HepG2 (cell line): Measurements from ENCODE around the gene RRAD. TPM values are rescaled to one million over a fixed set of nuclear protein-coding genes. Genes with fewer than 3 reads are reported as not detected.

Source experiments
- CHD4 ChIP-seq: fragments of 200-600 bp; sonication (generic); IDR thresholded peaks from 2 replicates; pipeline ENCODE4 v1.7.0; 2017; ENCODE audit warnings: mild to moderate bottlenecking, low read length, borderline replicate concordance
- E2F2 ChIP-seq: sonication (generic); formaldehyde crosslinking; IDR thresholded peaks from 2 replicates; pipeline ENCODE4 v1.4.0; 2020; ENCODE audit warnings: missing genetic modification reagents, borderline replicate concordance
- FLYWCH1 ChIP-seq: sonication (generic); formaldehyde crosslinking; IDR thresholded peaks from 2 replicates; pipeline ENCODE4 v1.8.1; 2023; ENCODE audit warnings: mild to moderate bottlenecking, missing genetic modification reagents
- GPN1 ChIP-seq: sonication (generic); formaldehyde crosslinking; IDR thresholded peaks from 2 replicates; pipeline ENCODE4 v1.5.1; 2020; ENCODE audit warnings: missing genetic modification reagents, borderline replicate concordance
- MNT ChIP-seq: fragments of 450-650 bp; IDR thresholded peaks from 2 replicates; pipeline ENCODE4 v1.6.1; 2016
- NCOA5 ChIP-seq: sonication (generic); formaldehyde crosslinking; IDR thresholded peaks from 2 replicates; pipeline ENCODE4 v1.4.0; 2020; ENCODE audit warnings: missing genetic modification reagents
- NFE2L1 ChIP-seq: sonication (generic); formaldehyde crosslinking; IDR thresholded peaks from 2 replicates; pipeline ENCODE4 v1.4.0; 2020; ENCODE audit warnings: missing genetic modification reagents, mild to moderate bottlenecking, borderline replicate concordance
- NR0B2 ChIP-seq: sonication (generic); formaldehyde crosslinking; IDR thresholded peaks from 2 replicates; pipeline ENCODE4 v1.4.0; 2020; ENCODE audit warnings: mild to moderate bottlenecking, missing genetic modification reagents
- PTBP1 ChIP-seq: fragments of 200-400 bp; formaldehyde crosslinking; IDR thresholded peaks from 2 replicates; pipeline ENCODE4 v1.6.1; 2018; ENCODE audit warnings: low read length, low read depth; ENCODE audit not compliant: poor library complexity, severe bottlenecking
- RARA ChIP-seq: IDR thresholded peaks from 2 replicates; pipeline ENCODE4 v1.6.1; 2016; ENCODE audit warnings: missing genetic modification reagents, missing compliant biosample characterization
- RFX5 ChIP-seq: IDR thresholded peaks from 2 replicates; pipeline ENCODE4 v1.6.1; 2011; ENCODE audit warnings: low read depth, low read length, improper control_type of control experiment
- SAFB2 ChIP-seq: sonication (generic); formaldehyde crosslinking; IDR thresholded peaks from 2 replicates; pipeline ENCODE4 v1.5.1; 2020; ENCODE audit warnings: missing genetic modification reagents, low read depth, mild to moderate bottlenecking, borderline replicate concordance
- SOX6 ChIP-seq, 2 experiments: fragments of 450-650 bp in 1 of 2; sonication (generic) in 1 of 2; formaldehyde crosslinking in 1 of 2; IDR thresholded peaks; 2 replicates each; pipeline versions ENCODE4 v1.4.0 to v1.6.1; 2017 to 2020; ENCODE audit warnings: antibody characterized with exemption in 1 of 2, mild to moderate bottlenecking in 1 of 2, missing genetic modification reagents in 1 of 2
- SP1 ChIP-seq, 2 experiments: fragments of 450-650 bp in 1 of 2; sonication (generic) in 1 of 2; formaldehyde crosslinking in 1 of 2; IDR thresholded peaks; 2 replicates each; pipeline versions ENCODE4 v1.4.0 to v1.6.1; 2016 to 2020; ENCODE audit warnings: missing genetic modification reagents in 1 of 2
- STAG1 ChIP-seq: sonication (generic); formaldehyde crosslinking; IDR thresholded peaks from 2 replicates; pipeline ENCODE4 v1.4.0; 2020; ENCODE audit warnings: missing genetic modification reagents
- ZBTB46 ChIP-seq: sonication (generic); formaldehyde crosslinking; IDR thresholded peaks from 2 replicates; pipeline ENCODE4 v1.4.0; 2020; ENCODE audit warnings: mild to moderate bottlenecking, missing genetic modification reagents, borderline replicate concordance
- ZFP36L1 ChIP-seq: sonication (generic); formaldehyde crosslinking; IDR thresholded peaks from 2 replicates; pipeline ENCODE4 v1.8.0; 2022; ENCODE audit warnings: mild to moderate bottlenecking, missing genetic modification reagents, moderate library complexity
- ZNF784 ChIP-seq: sonication (generic); formaldehyde crosslinking; IDR thresholded peaks from 2 replicates; pipeline ENCODE4 v1.5.1; 2020; ENCODE audit warnings: missing genetic modification reagents, mild to moderate bottlenecking, borderline replicate concordance
- polyA plus RNA-seq, 8 experiments: library from polyadenylated mRNA; depleted of rRNA in 3 of 8; stranded (reverse) in 7 of 8; unstranded in 1 of 8; fragments of >200 nt; fragmentation: Illumina TruSeq in 4 of 8; extraction: Trizol in 4 of 8; gene quantifications; 2 replicates each; pipeline versions ENCODE4 v1.2.1 to v1.2.3, GENCODE V29; 2011 to 2016; ENCODE audit warnings: low read depth in 4 of 8, missing spikeins in 1 of 8, mixed read lengths in 1 of 8; ENCODE audit not compliant: insufficient read depth in 1 of 8
- total RNA-seq, 5 experiments: library from RNA; depleted of rRNA; stranded (reverse); fragments of >200 nt; fragmentation: Illumina TruSeq; extraction: Trizol; gene quantifications; 2 replicates each; pipeline ENCODE4 v1.2.3, GENCODE V29; 2016; ENCODE audit warnings: low read depth in 1 of 5

RRAD gene
- total and polyA plus RNA-seq, 2 of the 13 experiments (the other 11 are each of a cell fraction or from before 2014, with no cell fraction given), result 0.80 to 1.1 TPM

GRCh38 chr16:66905633-66906539 lies 19.4 kb downstream of the RRAD start (continued):
- TF ChIP-seq ZNF784 (CRISPR knock-in tag) (no peak), NCOA5 (CRISPR knock-in tag) (no peak), SP1 (IDR thresholded peaks at IDR 0.05) (no peak), SP1 (CRISPR knock-in tag; IDR thresholded peaks at IDR 0.05) (peak; percentile 66; the same call in 1 of the 2 replicates), ZBTB46 (CRISPR knock-in tag) (no peak), CHD4 (peak; percentile 84; the same call in 1 of the 2 replicates), STAG1 (CRISPR knock-in tag) (no peak; the same call in 1 of the 2 replicates), ZFP36L1 (CRISPR knock-in tag) (no peak), NR0B2 (no peak), SAFB2 (peak; percentile 23; the same call in 1 of the 2 replicates), SOX6 (IDR thresholded peaks at IDR 0.05) (no peak), SOX6 (CRISPR knock-in tag; IDR thresholded peaks at IDR 0.05) (peak; percentile 83), NFE2L1 (no peak; the same call in 1 of the 2 replicates), E2F2 (CRISPR knock-in tag) (no peak), RARA (peak; percentile 98), RFX5 (peak; percentile 34; the same call in 1 of the 2 replicates), GPN1 (CRISPR knock-in tag) (no peak), MNT (no peak), FLYWCH1 (CRISPR knock-in tag) (no peak), PTBP1 (no peak)
